ENCODE data around the gene PAAF1.

DNA sequence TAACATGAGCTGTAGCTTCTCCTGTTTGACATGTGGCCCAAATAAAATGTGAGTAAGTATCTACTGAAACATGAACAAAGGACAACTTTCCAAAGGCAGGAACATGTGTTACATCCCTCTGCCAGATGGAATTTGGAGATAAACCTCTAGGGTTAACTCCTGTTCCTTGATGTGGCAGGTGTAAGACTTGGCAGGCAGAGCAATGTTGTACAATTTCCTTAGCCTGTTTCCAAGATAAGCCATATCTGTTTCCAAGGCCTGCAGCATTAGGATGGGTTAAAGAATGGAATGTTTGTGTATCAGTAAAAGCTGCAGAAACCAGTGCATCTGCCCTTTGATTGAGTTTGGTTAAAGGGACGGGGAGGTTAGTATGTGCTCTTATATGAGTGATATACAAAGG, 65.2 kb downstream of the PAAF1 start:
- TF ChIP-seq CTCF (IDR thresholded peaks at IDR 0.05), result no peak
- no peak for TF ChIP-seq EP300 (IDR thresholded peaks at IDR 0.05; ENCODE audit: low read depth)

Data from transverse colon (tissue), 3 donors.